ENCODE measurements around the gene XRCC6. TPM values are rescaled to one million over a fixed set of nuclear protein-coding genes. Genes with fewer than 3 reads are reported as not detected.
A peak's percentile ranks its signal among the peaks of the same experiment; 100 is the strongest.

XRCC6 gene
- total and polyA plus RNA-seq, 2 of the 13 experiments (the other 11 are each of a cell fraction or from before 2014, with no cell fraction given), result 124 to 625 TPM

- no peak for TF ChIP-seq ZNF609 (CRISPR knock-in tag; IDR thresholded peaks at IDR 0.05; ENCODE audit: borderline replicate concordance)
These were observed 36.2 kb upstream of the XRCC6 start (continued) for GRCh38 chr22:41584881-41585280.

GRCh38 chr22:41585898-41586297, 35.2 kb upstream of the XRCC6 start:
- BruUV-seq (replicated peaks), result no TSS peak
- no peak for DNase-seq (ENCODE audit: low spot score)
- no peak overlapping the region for H3K4me2 ChIP-seq (ENCODE audit: low read depth, low read length)
- intact Hi-C loops (cut with micrococcal nuclease; ENCODE audit: unreplicated experiment) (loop anchor here (2.0 kb wide), 1 partner anchor 37 kb away; no protein-coding TSS in a partner anchor), in situ Hi-C loops (cut with HindIII; ENCODE audit: extremely low pct_ligation_motif_present, low pct_unique_long_range_greater_than_20kb) (no loop called here)
- H3K9me3 ChIP-seq (ENCODE audit: low read length), result no peaks in the 10 kb centered on the region
- no peaks in the 10 kb centered on the region for H4K20me1 ChIP-seq (ENCODE audit: insufficient read depth, low read length)
- POLR2A ChIA-PET, result interaction anchor here (0.8 kb wide), 1 partner anchor 32 kb away, joined by 3 read pairs; no protein-coding TSS in a partner anchor
- H3K27ac ChIP-seq (ENCODE audit: extremely low read length, insufficient read depth, low read length), result no peak overlapping the region
- H3K4me1 ChIP-seq (ENCODE audit: insufficient read depth, low read length), result peaks cover 25% of the 10 kb centered on the region
- H3K9ac ChIP-seq (ENCODE audit: insufficient read depth, low read depth, low read length), result no peak overlapping the region
- peaks cover 10% of the 10 kb centered on the region for H3K79me2 ChIP-seq (ENCODE audit: insufficient read depth, low read length)
- 98% methylated on average over 7 of the region's 7 CpGs for WGBS (ENCODE audit: low lambda C conversion rate)
- H2AFZ ChIP-seq (ENCODE audit: low read length), result no peak overlapping the region
- TF ChIP-seq MBD4 (IDR thresholded peaks at IDR 0.05; ENCODE audit: borderline replicate concordance, low read length) (no peak), CENPBD1 (CRISPR knock-in tag; IDR thresholded peaks at IDR 0.05; ENCODE audit: borderline replicate concordance, low read depth) (no peak), PRPF4 (IDR thresholded peaks at IDR 0.05; ENCODE audit: low read depth, low read length, poor library complexity, severe bottlenecking) (peak; percentile 30), SIN3B (IDR thresholded peaks at IDR 0.05; ENCODE audit: low read length) (no peak), RXRB (CRISPR knock-in tag; IDR thresholded peaks at IDR 0.05; ENCODE audit: borderline replicate concordance) (no peak)
- H3K27me3 ChIP-seq (ENCODE audit: control insufficient read depth in 1 of 2, insufficient read depth in 2 of 2, low read length in 2 of 2), result no peaks in the 10 kb centered on the region
- H3K36me3 ChIP-seq (replicated peaks in 1 of 2; ENCODE audit: control insufficient read depth in 1 of 2, insufficient read depth in 2 of 2, low read length in 2 of 2), result peaks cover 6 to 31% of the 10 kb centered on the region in 2 experiments; a peak in 4 of 5 replicates
- no peak for ATAC-seq
- CTCF ChIA-PET (ENCODE audit: low intra/inter-chr PET ratio, low total read pairs), result no interaction called here
- no peak overlapping the region for H3K4me3 ChIP-seq (replicated peaks in 1 of 3; ENCODE audit: insufficient read depth in 1 of 3, low read depth in 2 of 3, low read length in 3 of 3)
- FAIRE-seq, result no peak
